ENCODE measurements around the gene TBXA2R.

TBXA2R gene

GRCh38 chr19:3619631-3620012 is 12.9 kb upstream of the TBXA2R start:
- no peak overlapping the region for H3K4me3 ChIP-seq (ENCODE audit: low read depth, low read length)
- TF ChIP-seq CTCF (IDR thresholded peaks at IDR 0.05; ENCODE audit: low read depth, low read length), result no peak
- no peak for DNase-seq (ENCODE audit: low read depth, low spot score)
- in situ Hi-C loops (cut with HindIII; ENCODE audit: low sequenced_read_pairs), result no loop called here

- no peak for DNase-seq (ENCODE audit: low read depth, low spot score)
- TF ChIP-seq CTCF (IDR thresholded peaks at IDR 0.05; ENCODE audit: low read depth, low read length), result no peak
- H3K4me3 ChIP-seq (ENCODE audit: low read depth, low read length), result no peak overlapping the region
- in situ Hi-C loops (cut with HindIII; ENCODE audit: low sequenced_read_pairs), result no loop called here
Measured at GRCh38 chr19:3618811-3619630, 12.3 kb upstream of the TBXA2R start.

- in situ Hi-C loops (cut with HindIII; ENCODE audit: low sequenced_read_pairs), result no loop called here
- TF ChIP-seq CTCF (IDR thresholded peaks at IDR 0.05; ENCODE audit: low read depth, low read length), result peak; percentile 96
- peak; percentile 29 for DNase-seq (ENCODE audit: low read depth, low spot score)
- no peak overlapping the region for H3K4me3 ChIP-seq (ENCODE audit: low read depth, low read length)
Measured at GRCh38 chr19:3618144-3618810, 11.6 kb upstream of the TBXA2R start.

GRCh38 chr19:3617463-3617862 is 10.8 kb upstream of the TBXA2R start:
- in situ Hi-C loops (cut with HindIII; ENCODE audit: low sequenced_read_pairs), result no loop called here
- DNase-seq (ENCODE audit: low read depth, low spot score), result no peak
- H3K4me3 ChIP-seq (ENCODE audit: low read depth, low read length), result no peak overlapping the region
- no peak for TF ChIP-seq CTCF (IDR thresholded peaks at IDR 0.05; ENCODE audit: low read depth, low read length)

- TF ChIP-seq CTCF (IDR thresholded peaks at IDR 0.05; ENCODE audit: low read depth, low read length), result no peak
- in situ Hi-C loops (cut with HindIII; ENCODE audit: low sequenced_read_pairs), result no loop called here
- no peak for DNase-seq (ENCODE audit: low read depth, low spot score)
Measured at GRCh38 chr19:3615524-3616135, 9.0 kb upstream of the TBXA2R start.

GRCh38 chr19:3614858-3615505 is 8.3 kb upstream of the TBXA2R start:
- no peak for DNase-seq (ENCODE audit: low read depth, low spot score)
- H3K4me3 ChIP-seq (ENCODE audit: low read depth, low read length), result no peak overlapping the region
- in situ Hi-C loops (cut with HindIII; ENCODE audit: low sequenced_read_pairs), result no loop called here
- no peak for TF ChIP-seq CTCF (IDR thresholded peaks at IDR 0.05; ENCODE audit: low read depth, low read length)

More at GRCh38 chr19:3615524-3616135, 9.0 kb upstream of the TBXA2R start:
- H3K4me3 ChIP-seq (ENCODE audit: low read depth, low read length), result no peak overlapping the region

Measured in astrocyte of the spinal cord (primary cell).